Daoy (cell line): ENCODE results near the gene SH2D3A. TPM values are rescaled to one million over a fixed set of nuclear protein-coding genes. Genes with fewer than 3 reads are reported as not detected.
"Not testable (repeated sequence)": the region's sequence is repeated elsewhere in the genome, so short reads cannot be mapped to it uniquely, and the experiment has no call there.

Experiments
- DNase-seq: peaks from one replicate; pipeline ENCODE4 v3.0.0-alpha.2; 2015; ENCODE audit warnings: low read depth
- total RNA-seq: library from RNA; depleted of rRNA; stranded (reverse); fragments of >200 nt; shearing (Covaris generic); gene quantifications from 2 replicates; pipeline ENCODE4 v1.2.3, GENCODE V29; 2014

Gene SH2D3A
- total RNA-seq, 1 experiment from 2014 or later, result 1.8 TPM

- DNase-seq, result no peak
Observed at GRCh38 chr19:6761053-6761676, 6.1 kb downstream of the SH2D3A start.

GRCh38 chr19:6760606-6761005 is 6.6 kb downstream of the SH2D3A start:
- DNase-seq, result no peak

- DNase-seq, result no peak
Observed at GRCh38 chr19:6754653-6755463, 12.4 kb downstream of the SH2D3A start.

GRCh38 chr19:6754136-6754535 is 13.1 kb downstream of the SH2D3A start:
- no peak for DNase-seq

GRCh38 chr19:6753178-6754031 is 13.8 kb downstream of the SH2D3A start:
- DNase-seq, result peak; percentile 87

- DNase-seq, result no peak
Observed at GRCh38 chr19:6752256-6753177, 14.7 kb downstream of the SH2D3A start.

GRCh38 chr19:6751189-6751588 is 16.0 kb downstream of the SH2D3A start:
- no peak for DNase-seq

- no peak for DNase-seq
Observed at GRCh38 chr19:6750062-6750461, 17.2 kb downstream of the SH2D3A start.

GRCh38 chr19:6748543-6748942 is 18.7 kb downstream of the SH2D3A start:
- DNase-seq, result not testable (repeated sequence)

GRCh38 chr19:6745965-6746364 is 21.3 kb downstream of the SH2D3A start:
- no peak for DNase-seq

GRCh38 chr19:6744381-6745301 is 22.6 kb downstream of the SH2D3A start:
- peak; percentile 88 for DNase-seq

- DNase-seq, result peak; percentile 17
Observed at GRCh38 chr19:6743714-6744380, 23.4 kb downstream of the SH2D3A start.

- no peak for DNase-seq
Observed at GRCh38 chr19:6743066-6743465, 24.2 kb downstream of the SH2D3A start.

- DNase-seq, result peak; percentile 54
Observed at GRCh38 chr19:6740589-6741343, 26.5 kb downstream of the SH2D3A start.

- peak; percentile 29 for DNase-seq
Observed at GRCh38 chr19:6739883-6740588, 27.2 kb downstream of the SH2D3A start.

GRCh38 chr19:6739390-6739882 is 27.8 kb downstream of the SH2D3A start, which contains the start of gene TRIP10:
Gene TRIP10 (plus strand): TSS chr19:6739680. CDS start chr19:6739762, 82 bp downstream.
- DNase-seq, result peak; percentile 82

GRCh38 chr19:6738787-6739389 is 28.3 kb downstream of the SH2D3A start:
- peak; percentile 50 for DNase-seq
